ENCODE results near the gene WRNIP1.

DNA sequence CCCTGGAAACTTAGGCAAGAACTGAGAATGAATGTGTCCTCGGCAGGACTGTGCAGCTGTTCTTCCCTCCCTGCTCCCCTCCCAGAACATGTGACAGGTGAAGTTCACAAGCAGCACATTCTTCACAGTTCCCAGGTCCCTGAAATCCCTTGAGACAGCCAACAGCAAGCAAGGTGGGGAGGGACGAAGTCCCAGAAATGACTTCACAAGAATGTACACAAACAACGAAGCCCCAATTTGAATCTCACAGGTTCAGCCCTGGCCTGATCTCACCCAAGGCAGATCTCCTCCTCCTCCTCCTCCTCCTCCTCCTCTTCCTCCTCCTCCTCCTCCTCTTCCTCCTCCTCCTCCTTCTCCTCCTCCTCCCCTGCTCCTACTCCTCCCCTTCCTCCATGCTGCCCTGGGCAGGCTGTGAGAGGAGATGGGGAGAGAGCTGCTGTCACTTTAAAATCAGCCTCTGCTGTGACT lies 32.4 kb downstream of the WRNIP1 start:
- TF ChIP-seq, protein P1, sequence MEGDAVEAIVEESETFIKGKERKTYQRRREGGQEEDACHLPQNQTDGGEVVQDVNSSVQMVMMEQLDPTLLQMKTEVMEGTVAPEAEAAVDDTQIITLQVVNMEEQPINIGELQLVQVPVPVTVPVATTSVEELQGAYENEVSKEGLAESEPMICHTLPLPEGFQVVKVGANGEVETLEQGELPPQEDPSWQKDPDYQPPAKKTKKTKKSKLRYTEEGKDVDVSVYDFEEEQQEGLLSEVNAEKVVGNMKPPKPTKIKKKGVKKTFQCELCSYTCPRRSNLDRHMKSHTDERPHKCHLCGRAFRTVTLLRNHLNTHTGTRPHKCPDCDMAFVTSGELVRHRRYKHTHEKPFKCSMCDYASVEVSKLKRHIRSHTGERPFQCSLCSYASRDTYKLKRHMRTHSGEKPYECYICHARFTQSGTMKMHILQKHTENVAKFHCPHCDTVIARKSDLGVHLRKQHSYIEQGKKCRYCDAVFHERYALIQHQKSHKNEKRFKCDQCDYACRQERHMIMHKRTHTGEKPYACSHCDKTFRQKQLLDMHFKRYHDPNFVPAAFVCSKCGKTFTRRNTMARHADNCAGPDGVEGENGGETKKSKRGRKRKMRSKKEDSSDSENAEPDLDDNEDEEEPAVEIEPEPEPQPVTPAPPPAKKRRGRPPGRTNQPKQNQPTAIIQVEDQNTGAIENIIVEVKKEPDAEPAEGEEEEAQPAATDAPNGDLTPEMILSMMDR (IDR thresholded peaks at IDR 0.05 in 2 of 3, conservative IDR thresholded peaks at IDR 0.05 in 1 of 3; ENCODE audit: insufficient read depth in 2 of 3, low read depth in 1 of 3, low read length in 3 of 3), result no peak
- TF ChIP-seq STAT5B (CRISPR knock-in tag; IDR thresholded peaks at IDR 0.05) (no peak), KAT7 (CRISPR knock-in tag; IDR thresholded peaks at IDR 0.05; ENCODE audit: borderline replicate concordance) (no peak), EGR1 (conservative IDR thresholded peaks at IDR 0.05) (peak; percentile 46; the same call in 1 of the 2 replicates)
- TF ChIP-seq, protein P2, sequence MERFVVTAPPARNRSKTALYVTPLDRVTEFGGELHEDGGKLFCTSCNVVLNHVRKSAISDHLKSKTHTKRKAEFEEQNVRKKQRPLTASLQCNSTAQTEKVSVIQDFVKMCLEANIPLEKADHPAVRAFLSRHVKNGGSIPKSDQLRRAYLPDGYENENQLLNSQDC (CRISPR knock-in tag; IDR thresholded peaks at IDR 0.05), result no peak
- TF ChIP-seq, protein P3, sequence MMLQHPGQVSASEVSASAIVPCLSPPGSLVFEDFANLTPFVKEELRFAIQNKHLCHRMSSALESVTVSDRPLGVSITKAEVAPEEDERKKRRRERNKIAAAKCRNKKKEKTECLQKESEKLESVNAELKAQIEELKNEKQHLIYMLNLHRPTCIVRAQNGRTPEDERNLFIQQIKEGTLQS (IDR thresholded peaks at IDR 0.05), result no peak
- TF ChIP-seq, protein P3 (CRISPR knock-in tag; conservative IDR thresholded peaks at IDR 0.05), result no peak
